Ishikawa (cell line): Measurements from ENCODE around the gene RABEP2.

Experiments
- CREB1 ChIP-seq: IDR thresholded peaks from 2 replicates; pipeline ENCODE4 v1.6.1; 2012; ENCODE audit warnings: low read depth
- FOXM1 ChIP-seq: IDR thresholded peaks from 2 replicates; pipeline ENCODE4 v1.6.1; 2012; ENCODE audit warnings: low read depth, borderline replicate concordance
- YY1 ChIP-seq: IDR thresholded peaks from 2 replicates; pipeline ENCODE4 v1.6.1; 2012; ENCODE audit warnings: low read depth
- ZBTB7A ChIP-seq: IDR thresholded peaks from 2 replicates; pipeline ENCODE4 v1.6.1; 2012; ENCODE audit warnings: low read depth
- TF ChIP-seq, protein P1 (sequence below): IDR thresholded peaks from 2 replicates; pipeline ENCODE4 v1.6.1; 2012
- TF ChIP-seq, protein P2 (sequence below): IDR thresholded peaks from 2 replicates; pipeline ENCODE4 v1.6.1; 2012; ENCODE audit warnings: low read depth, mild to moderate bottlenecking

DNA sequence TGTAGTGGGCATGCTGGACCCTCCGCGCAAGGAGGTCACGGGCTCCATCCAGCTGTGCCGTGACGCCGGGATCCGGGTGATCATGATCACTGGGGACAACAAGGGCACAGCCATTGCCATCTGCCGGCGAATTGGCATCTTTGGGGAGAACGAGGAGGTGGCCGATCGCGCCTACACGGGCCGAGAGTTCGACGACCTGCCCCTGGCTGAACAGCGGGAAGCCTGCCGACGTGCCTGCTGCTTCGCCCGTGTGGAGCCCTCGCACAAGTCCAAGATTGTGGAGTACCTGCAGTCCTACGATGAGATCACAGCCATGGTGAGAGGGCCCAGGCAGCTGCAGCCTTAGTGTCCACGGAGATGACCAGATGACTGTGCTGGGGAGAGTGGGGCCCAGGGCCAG, 24.4 kb downstream of the RABEP2 start:
- TF ChIP-seq CREB1 (no peak), YY1 (no peak), ZBTB7A (no peak), FOXM1 (no peak)
- TF ChIP-seq, protein P1, sequence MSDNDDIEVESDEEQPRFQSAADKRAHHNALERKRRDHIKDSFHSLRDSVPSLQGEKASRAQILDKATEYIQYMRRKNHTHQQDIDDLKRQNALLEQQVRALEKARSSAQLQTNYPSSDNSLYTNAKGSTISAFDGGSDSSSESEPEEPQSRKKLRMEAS: no peak
- TF ChIP-seq, protein P2, sequence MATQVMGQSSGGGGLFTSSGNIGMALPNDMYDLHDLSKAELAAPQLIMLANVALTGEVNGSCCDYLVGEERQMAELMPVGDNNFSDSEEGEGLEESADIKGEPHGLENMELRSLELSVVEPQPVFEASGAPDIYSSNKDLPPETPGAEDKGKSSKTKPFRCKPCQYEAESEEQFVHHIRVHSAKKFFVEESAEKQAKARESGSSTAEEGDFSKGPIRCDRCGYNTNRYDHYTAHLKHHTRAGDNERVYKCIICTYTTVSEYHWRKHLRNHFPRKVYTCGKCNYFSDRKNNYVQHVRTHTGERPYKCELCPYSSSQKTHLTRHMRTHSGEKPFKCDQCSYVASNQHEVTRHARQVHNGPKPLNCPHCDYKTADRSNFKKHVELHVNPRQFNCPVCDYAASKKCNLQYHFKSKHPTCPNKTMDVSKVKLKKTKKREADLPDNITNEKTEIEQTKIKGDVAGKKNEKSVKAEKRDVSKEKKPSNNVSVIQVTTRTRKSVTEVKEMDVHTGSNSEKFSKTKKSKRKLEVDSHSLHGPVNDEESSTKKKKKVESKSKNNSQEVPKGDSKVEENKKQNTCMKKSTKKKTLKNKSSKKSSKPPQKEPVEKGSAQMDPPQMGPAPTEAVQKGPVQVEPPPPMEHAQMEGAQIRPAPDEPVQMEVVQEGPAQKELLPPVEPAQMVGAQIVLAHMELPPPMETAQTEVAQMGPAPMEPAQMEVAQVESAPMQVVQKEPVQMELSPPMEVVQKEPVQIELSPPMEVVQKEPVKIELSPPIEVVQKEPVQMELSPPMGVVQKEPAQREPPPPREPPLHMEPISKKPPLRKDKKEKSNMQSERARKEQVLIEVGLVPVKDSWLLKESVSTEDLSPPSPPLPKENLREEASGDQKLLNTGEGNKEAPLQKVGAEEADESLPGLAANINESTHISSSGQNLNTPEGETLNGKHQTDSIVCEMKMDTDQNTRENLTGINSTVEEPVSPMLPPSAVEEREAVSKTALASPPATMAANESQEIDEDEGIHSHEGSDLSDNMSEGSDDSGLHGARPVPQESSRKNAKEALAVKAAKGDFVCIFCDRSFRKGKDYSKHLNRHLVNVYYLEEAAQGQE: no peak
